ENCODE results near the gene ARCN1.

DNA sequence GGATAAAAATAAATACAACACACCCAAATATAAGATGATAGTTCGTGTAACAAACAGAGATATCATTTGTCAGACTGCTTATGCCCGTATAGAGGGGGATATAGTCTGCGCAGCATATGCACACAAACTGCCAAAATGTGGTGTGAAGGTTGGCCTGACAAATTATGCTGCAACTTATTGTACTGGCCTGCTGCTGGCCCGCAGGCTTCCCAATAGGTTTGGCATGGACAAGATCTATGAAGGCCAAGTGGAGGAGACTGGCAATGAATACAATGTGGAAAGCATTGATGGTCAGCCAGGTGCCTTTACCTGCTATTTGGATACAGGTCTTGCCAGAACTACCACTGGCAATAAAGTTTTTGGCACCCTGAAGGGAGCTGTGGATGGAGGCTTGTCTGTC lies 11.4 kb upstream of the ARCN1 start:
- TF ChIP-seq POLR2A (IDR thresholded peaks at IDR 0.05; ENCODE audit: low read depth, low read length), result no peak
- TF ChIP-seq, protein P1, sequence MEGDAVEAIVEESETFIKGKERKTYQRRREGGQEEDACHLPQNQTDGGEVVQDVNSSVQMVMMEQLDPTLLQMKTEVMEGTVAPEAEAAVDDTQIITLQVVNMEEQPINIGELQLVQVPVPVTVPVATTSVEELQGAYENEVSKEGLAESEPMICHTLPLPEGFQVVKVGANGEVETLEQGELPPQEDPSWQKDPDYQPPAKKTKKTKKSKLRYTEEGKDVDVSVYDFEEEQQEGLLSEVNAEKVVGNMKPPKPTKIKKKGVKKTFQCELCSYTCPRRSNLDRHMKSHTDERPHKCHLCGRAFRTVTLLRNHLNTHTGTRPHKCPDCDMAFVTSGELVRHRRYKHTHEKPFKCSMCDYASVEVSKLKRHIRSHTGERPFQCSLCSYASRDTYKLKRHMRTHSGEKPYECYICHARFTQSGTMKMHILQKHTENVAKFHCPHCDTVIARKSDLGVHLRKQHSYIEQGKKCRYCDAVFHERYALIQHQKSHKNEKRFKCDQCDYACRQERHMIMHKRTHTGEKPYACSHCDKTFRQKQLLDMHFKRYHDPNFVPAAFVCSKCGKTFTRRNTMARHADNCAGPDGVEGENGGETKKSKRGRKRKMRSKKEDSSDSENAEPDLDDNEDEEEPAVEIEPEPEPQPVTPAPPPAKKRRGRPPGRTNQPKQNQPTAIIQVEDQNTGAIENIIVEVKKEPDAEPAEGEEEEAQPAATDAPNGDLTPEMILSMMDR (conservative IDR thresholded peaks at IDR 0.05; ENCODE audit: low read depth, low read length), result no peak

Data from IMR-90 (cell line).